CD4-positive, alpha-beta T cell treated with Interleukin-1 beta for 1 hour (primary cell): ENCODE measurements around the gene CUTA.
A peak's percentile ranks its signal among the peaks of the same experiment; 100 is the strongest.

Experiments
- DNase-seq, 2 donors: peaks; one replicate each; pipeline ENCODE4 v3.0.0-alpha.2; 2020 to 2022

CUTA gene

GRCh38 chr6:33417903-33418689 lies at the start of gene CUTA:
TSS of gene CUTA (minus strand) at chr6:33418107. CDS start at chr6:33418000, 107 bp downstream.
- peak; percentile 100 for DNase-seq

DNA sequence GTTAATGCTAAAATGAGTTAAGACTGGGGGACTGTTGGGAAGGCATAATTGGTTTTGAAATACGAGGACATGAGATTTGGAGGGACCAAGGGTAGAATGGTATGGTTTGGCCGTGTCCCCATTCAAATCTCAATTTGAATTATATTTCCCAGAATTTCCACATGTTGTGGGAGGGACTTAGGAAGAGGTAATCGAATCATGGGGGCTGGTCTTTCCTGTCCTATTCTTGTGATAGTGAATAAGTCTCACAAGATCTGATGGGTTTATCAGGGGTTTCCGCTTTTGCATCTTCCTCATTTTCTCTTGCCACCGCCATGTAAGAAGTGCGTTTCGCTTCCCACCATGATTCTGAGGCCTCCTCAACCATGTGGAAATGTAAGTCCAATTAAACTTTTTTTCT lies 49.2 kb upstream of the CUTA start:
- no peak for DNase-seq

GRCh38 chr6:33466075-33466735 lies 48.3 kb upstream of the CUTA start:
- no peak for DNase-seq

GRCh38 chr6:33459226-33459625 lies 41.3 kb upstream of the CUTA start:
- no peak for DNase-seq

DNA sequence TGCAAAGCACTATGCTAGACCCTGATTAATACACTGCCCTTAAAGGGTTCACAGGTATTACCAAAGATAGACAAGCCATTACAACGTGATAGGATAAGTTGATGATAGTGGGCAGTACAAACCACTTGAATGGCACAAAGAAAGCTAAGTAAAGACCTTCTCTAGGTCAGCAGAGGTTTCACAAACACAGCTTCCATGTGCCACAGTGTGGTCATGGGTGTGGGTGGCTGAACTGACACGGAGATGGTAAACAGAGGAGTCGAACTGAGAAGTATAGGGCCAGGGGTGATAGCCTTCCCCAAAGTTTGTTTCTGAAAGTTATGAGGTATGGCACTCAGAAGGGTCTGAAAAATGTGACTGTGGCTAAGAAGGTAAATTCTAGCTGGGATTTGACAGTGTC lies 40.8 kb upstream of the CUTA start:
- DNase-seq: no peak

GRCh38 chr6:33456156-33456555 lies 38.2 kb upstream of the CUTA start:
- no peak for DNase-seq

- DNase-seq: no peak
These were observed 37.1 kb upstream of the CUTA start for GRCh38 chr6:33455051-33455450.

GRCh38 chr6:33454009-33454946 lies 36.4 kb upstream of the CUTA start, which contains the start of gene ZBTB9:
TSS of gene ZBTB9 (plus strand) at chr6:33454576. CDS start at chr6:33455101, 525 bp downstream.
- peak; percentile 96 to 97 for DNase-seq

DNA sequence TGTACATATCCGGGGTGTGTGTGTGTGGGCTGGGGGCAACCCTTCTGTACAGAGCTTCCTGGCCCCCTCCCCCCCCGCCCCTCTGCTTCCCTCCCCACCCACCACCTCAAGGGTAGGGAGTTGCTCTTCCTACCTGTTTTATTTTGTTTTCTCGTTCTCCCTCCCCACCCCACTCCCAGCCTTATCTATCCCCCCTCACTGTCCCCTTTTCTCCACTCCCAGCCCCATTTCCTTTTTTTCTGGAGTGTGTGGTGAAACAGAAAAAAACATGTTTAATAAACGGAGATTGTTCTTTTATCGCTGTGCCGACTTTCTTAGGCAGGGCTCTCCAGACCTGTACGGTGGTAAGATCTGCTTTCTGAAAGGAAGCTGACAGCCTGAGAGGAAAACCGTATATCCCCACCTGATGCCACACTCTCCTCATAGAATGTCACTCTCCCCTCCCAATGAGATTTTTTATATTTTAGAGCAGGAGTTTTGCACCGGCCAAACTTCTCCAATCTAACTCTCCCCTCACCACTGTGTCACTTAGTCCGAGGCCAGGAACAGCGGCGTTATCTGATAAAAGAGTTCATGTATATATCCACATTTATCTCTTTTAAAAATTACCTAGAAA lies 35.6 kb upstream of the CUTA start:
- peak in 1 of 2 donors; percentile 12 for DNase-seq

DNA sequence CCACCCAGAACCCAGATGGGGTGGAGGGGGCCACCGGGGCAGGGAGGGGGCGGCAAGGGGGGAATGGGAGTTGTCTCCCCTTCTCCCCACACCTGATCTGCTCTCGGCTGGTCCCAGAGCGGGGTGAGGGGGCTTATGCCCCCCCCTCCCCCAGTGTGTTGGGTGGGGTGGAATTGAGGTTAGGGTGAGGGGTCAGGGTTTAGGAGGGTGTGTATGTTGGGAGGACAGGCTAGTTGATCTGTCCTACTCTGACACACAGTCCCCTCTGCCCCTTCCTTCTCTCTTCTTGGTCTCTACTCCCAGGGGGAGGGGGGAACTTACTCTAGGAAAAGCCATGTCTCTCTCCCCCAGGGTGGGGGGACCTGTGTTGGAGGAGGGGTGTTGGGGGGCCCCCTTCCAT lies 34.6 kb upstream of the CUTA start:
- DNase-seq: no peak

DNA sequence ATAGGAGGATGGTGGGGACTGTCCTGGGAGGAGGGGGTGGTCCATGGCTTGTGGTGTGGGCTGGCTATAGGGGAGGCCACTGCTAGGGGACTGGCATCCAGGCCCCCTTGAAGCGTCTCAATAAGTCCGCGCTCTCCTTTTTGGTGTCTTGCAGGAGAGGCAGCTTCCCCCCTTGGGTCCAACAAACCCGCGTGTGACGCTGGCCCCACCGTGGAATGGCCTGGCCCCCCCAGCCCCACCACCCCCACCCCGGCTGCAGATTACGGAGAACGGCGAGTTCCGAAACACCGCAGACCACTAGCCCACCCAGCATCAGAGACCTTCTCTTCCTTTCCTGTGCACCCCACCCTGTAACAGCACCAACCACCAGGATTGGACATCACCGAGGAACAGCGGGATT lies 33.7 kb upstream of the CUTA start:
- no peak for DNase-seq

GRCh38 chr6:33450434-33450833 lies 32.5 kb upstream of the CUTA start:
- DNase-seq: no peak

DNA sequence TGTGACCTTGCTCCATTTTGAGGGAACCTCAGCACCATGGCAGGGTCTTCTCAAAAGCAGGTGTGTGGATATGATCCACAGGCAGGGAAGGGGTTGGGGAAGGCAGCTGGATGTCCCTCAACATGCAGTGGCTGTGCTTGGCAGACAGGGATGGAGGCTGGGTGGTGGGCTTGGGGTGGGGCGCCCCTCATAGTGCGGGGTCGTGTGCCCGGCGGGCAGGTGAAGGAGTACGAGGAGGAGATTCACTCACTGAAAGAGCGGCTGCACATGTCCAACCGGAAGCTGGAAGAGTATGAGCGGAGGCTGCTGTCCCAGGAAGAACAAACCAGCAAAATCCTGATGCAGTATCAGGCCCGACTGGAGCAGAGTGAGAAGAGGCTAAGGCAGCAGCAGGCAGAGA lies 28.4 kb upstream of the CUTA start:
- DNase-seq: no peak

- no peak for DNase-seq
These were observed 27.3 kb upstream of the CUTA start for GRCh38 chr6:33445119-33445603.

- no peak for DNase-seq
These were observed 26.0 kb upstream of the CUTA start for GRCh38 chr6:33443619-33444504.

DNA sequence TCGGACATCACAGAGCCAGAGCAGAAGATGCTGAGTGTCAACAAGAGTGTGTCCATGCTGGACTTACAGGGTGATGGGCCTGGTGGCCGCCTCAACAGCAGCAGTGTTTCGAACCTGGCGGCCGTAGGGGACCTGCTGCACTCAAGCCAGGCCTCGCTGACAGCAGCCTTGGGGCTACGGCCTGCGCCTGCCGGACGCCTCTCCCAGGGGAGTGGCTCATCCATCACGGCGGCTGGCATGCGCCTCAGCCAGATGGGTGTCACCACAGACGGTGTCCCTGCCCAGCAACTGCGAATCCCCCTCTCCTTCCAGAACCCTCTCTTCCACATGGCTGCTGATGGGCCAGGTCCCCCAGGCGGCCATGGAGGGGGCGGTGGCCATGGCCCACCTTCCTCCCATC lies 25.1 kb upstream of the CUTA start:
- DNase-seq: no peak

GRCh38 chr6:33442283-33442682 lies 24.4 kb upstream of the CUTA start:
- DNase-seq: no peak

GRCh38 chr6:33441457-33441856 lies 23.6 kb upstream of the CUTA start:
- no peak for DNase-seq

GRCh38 chr6:33440649-33441309 lies 22.9 kb upstream of the CUTA start:
- no peak for DNase-seq

DNA sequence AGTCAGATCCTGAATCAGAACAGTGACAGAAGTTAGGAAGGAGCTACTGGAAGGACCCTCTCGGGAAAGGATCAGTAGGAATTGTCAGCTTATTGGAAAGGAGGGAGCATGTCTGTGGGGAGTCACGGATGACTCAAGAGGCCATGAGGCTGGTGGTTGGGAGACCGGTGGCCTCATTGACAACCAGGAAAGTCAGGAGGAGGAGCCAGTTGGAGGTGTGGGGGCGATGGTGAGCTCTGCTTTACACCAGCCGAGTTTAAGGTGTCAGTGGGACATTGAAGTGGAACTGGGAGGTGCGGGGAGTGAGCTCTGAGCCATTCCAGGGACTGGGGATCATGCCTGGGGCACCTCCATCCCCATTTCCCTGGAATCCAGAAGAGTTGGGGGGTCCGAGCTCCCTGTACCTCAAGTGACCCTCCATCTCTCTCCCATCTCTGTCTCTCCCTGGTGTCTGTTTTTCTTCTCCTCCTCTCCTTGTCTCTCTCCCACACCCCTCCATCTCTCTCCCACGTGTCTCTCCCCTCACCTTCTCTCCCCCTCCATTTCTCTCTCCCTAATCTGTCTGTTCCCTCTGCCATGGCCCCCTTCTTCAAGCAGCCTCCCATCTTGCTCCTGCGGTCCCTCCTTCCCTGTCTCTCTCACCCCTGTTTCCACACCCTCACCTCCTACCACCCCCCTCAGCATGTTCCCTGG lies 22.2 kb upstream of the CUTA start:
- DNase-seq: no peak
